Measurements from ENCODE around the gene THSD4. TPM values are rescaled to one million over a fixed set of nuclear protein-coding genes. Genes with fewer than 3 reads are reported as not detected.

The THSD4 gene
- total RNA-seq, 1 donor from 2014 or later = 2.5 TPM

DNA sequence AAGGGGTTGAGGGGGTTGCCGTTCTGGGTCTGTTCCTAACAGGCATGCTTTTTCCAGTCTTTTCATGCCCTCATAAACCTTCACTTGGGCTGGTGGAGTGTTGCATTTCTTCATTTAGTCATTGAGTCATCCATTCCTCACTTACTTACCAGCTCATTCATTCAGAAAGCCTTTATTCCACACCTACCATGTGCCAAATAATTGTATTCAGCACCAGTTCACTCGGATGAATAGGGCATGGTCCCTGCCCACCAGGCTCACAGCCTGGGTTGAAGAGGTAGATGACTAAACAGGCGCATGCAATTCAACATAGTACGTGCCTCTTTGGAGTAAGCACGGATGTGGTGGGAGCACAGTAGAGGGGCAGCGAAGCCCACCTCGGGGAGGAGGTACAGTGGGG, 35.1 kb upstream of the THSD4 start:
- Histone ChIP-seq H4K20me1 (ENCODE audit: insufficient read depth, low read length) (no peaks in the 10 kb centered on the region), H3K4me1 (ENCODE audit: insufficient read depth, low read length) (peaks cover 35% of the 10 kb centered on the region), H3K4me3 (ENCODE audit: insufficient read depth, low read depth, low read length) (no peak overlapping the region), H3K27me3 (ENCODE audit: insufficient read depth, low read length) (no peaks in the 10 kb centered on the region), H3K9me3 (ENCODE audit: insufficient read depth, low read depth, low read length) (no peaks in the 10 kb centered on the region), H3K79me2 (ENCODE audit: insufficient read depth, low read length) (no peaks in the 10 kb centered on the region), H3K4me2 (ENCODE audit: low read length) (peak overlapping the region; percentile 53), H3K36me3 (ENCODE audit: insufficient read depth, low read length) (no peaks in the 10 kb centered on the region), H3K27ac (ENCODE audit: low read depth, low read length) (peak overlapping the region; percentile 83), H2AFZ (ENCODE audit: low read depth, low read length) (no peak overlapping the region), H3K9ac (ENCODE audit: low read length) (peak overlapping the region; percentile 48)
- H3K9me3 Mint-ChIP-seq (ENCODE audit: unreplicated experiment) = peaks cover 7% of the 10 kb centered on the region
- no peak overlapping the region for H3K4me3 Mint-ChIP-seq (ENCODE audit: unreplicated experiment)
- no peak overlapping the region for H3K27ac Mint-ChIP-seq (ENCODE audit: unreplicated experiment)
- H3K36me3 Mint-ChIP-seq (ENCODE audit: low read depth, unreplicated experiment) = peaks cover 2% of the 10 kb centered on the region
- H3K4me1 Mint-ChIP-seq (ENCODE audit: low read depth, unreplicated experiment) = peaks cover 1% of the 10 kb centered on the region
- TF ChIP-seq, protein P1, sequence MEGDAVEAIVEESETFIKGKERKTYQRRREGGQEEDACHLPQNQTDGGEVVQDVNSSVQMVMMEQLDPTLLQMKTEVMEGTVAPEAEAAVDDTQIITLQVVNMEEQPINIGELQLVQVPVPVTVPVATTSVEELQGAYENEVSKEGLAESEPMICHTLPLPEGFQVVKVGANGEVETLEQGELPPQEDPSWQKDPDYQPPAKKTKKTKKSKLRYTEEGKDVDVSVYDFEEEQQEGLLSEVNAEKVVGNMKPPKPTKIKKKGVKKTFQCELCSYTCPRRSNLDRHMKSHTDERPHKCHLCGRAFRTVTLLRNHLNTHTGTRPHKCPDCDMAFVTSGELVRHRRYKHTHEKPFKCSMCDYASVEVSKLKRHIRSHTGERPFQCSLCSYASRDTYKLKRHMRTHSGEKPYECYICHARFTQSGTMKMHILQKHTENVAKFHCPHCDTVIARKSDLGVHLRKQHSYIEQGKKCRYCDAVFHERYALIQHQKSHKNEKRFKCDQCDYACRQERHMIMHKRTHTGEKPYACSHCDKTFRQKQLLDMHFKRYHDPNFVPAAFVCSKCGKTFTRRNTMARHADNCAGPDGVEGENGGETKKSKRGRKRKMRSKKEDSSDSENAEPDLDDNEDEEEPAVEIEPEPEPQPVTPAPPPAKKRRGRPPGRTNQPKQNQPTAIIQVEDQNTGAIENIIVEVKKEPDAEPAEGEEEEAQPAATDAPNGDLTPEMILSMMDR (IDR thresholded peaks at IDR 0.05; ENCODE audit: insufficient read depth, low read depth, low read length) = no peak
- TF ChIP-seq EZH2 (IDR thresholded peaks at IDR 0.05; ENCODE audit: insufficient read depth, low read length) = no peak
- peaks cover 8% of the 10 kb centered on the region for H3K27me3 Mint-ChIP-seq (ENCODE audit: low read depth, unreplicated experiment)
- peak; percentile 47 for DNase-seq (ENCODE audit: low read depth)
- FAIRE-seq = no peak

DNA sequence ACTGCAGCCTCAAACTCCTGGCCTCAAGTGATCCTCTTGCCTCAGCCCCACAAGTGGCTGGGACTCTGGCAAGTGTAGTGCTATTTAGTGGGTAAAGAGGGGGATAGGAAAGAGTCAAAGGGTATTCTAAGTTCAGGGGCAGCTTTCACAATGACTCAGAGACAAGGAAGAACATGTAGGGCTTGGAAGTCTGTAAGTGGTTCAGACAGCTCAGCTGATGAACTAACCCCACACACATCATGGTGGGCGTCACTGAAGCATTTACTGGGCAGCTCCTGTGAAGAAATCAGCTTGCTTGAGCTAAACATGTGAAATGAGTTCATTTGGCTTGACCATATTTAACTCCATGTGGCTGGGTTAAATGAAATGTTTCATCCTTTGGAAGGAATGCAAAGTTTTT, 34.6 kb upstream of the THSD4 start:
- H3K9ac ChIP-seq (ENCODE audit: low read length) = peak overlapping the region; percentile 48
- Mint-ChIP-seq H3K9me3 (ENCODE audit: unreplicated experiment) (peaks cover 7% of the 10 kb centered on the region), H3K36me3 (ENCODE audit: low read depth, unreplicated experiment) (peaks cover 2% of the 10 kb centered on the region), H3K27me3 (ENCODE audit: low read depth, unreplicated experiment) (peaks cover 13% of the 10 kb centered on the region), H3K27ac (ENCODE audit: unreplicated experiment) (no peak overlapping the region), H3K4me3 (ENCODE audit: unreplicated experiment) (no peak overlapping the region), H3K4me1 (ENCODE audit: low read depth, unreplicated experiment) (peaks cover 1% of the 10 kb centered on the region)
- peak; percentile 39 for FAIRE-seq
- no peaks in the 10 kb centered on the region for H4K20me1 ChIP-seq (ENCODE audit: insufficient read depth, low read length)
- peak; percentile 97 for DNase-seq (ENCODE audit: low read depth)
- H3K4me1 ChIP-seq (ENCODE audit: insufficient read depth, low read length) = peaks cover 35% of the 10 kb centered on the region
- H2AFZ ChIP-seq (ENCODE audit: low read depth, low read length) = no peak overlapping the region
- H3K9me3 ChIP-seq (ENCODE audit: insufficient read depth, low read depth, low read length) = no peaks in the 10 kb centered on the region
- no peaks in the 10 kb centered on the region for H3K36me3 ChIP-seq (ENCODE audit: insufficient read depth, low read length)
- peak overlapping the region; percentile 53 for H3K4me2 ChIP-seq (ENCODE audit: low read length)
- peak overlapping the region; percentile 83 for H3K27ac ChIP-seq (ENCODE audit: low read depth, low read length)
- H3K27me3 ChIP-seq (ENCODE audit: insufficient read depth, low read length) = no peaks in the 10 kb centered on the region
- no peaks in the 10 kb centered on the region for H3K79me2 ChIP-seq (ENCODE audit: insufficient read depth, low read length)
- TF ChIP-seq, protein P1 (IDR thresholded peaks at IDR 0.05; ENCODE audit: insufficient read depth, low read depth, low read length) = no peak
- no peak for TF ChIP-seq EZH2 (IDR thresholded peaks at IDR 0.05; ENCODE audit: insufficient read depth, low read length)
- no peak overlapping the region for H3K4me3 ChIP-seq (ENCODE audit: insufficient read depth, low read depth, low read length)

DNA sequence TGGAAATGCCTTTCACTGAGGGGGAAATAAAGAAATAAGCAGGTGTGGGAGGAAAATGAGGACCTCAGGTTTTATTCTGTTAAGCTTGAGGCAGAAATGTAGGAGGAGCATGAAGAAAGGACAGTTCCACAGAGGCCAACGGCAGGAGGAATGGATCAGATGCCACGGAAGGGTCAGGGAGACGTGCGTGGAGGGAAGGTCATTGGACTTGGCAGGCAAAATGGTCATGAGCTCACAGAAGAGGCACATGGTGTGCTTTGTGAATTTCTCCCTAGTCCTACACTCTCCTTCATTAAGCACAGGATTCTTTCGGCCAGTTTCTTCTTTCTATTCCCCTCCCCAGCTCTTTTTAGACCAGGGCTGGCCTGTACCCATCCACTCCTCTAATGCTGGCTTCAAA, 32.5 kb upstream of the THSD4 start:
- H3K27me3 Mint-ChIP-seq (ENCODE audit: low read depth, unreplicated experiment) = peaks cover 13% of the 10 kb centered on the region
- no peak for DNase-seq (ENCODE audit: low read depth)
- H3K4me3 Mint-ChIP-seq (ENCODE audit: unreplicated experiment) = no peak overlapping the region
- no peak overlapping the region for H3K4me3 ChIP-seq (ENCODE audit: insufficient read depth, low read depth, low read length)
- H3K36me3 Mint-ChIP-seq (ENCODE audit: low read depth, unreplicated experiment) = peaks cover 3% of the 10 kb centered on the region
- no peak for TF ChIP-seq EZH2 (IDR thresholded peaks at IDR 0.05; ENCODE audit: insufficient read depth, low read length)
- TF ChIP-seq, protein P1 (IDR thresholded peaks at IDR 0.05; ENCODE audit: insufficient read depth, low read depth, low read length) = no peak
- H4K20me1 ChIP-seq (ENCODE audit: insufficient read depth, low read length) = no peaks in the 10 kb centered on the region
- H2AFZ ChIP-seq (ENCODE audit: low read depth, low read length) = no peak overlapping the region
- H3K4me1 Mint-ChIP-seq (ENCODE audit: low read depth, unreplicated experiment) = peaks cover 1% of the 10 kb centered on the region
- peak overlapping the region; percentile 65 for H3K27ac ChIP-seq (ENCODE audit: low read depth, low read length)
- no peaks in the 10 kb centered on the region for H3K79me2 ChIP-seq (ENCODE audit: insufficient read depth, low read length)
- peaks cover 35% of the 10 kb centered on the region for H3K4me1 ChIP-seq (ENCODE audit: insufficient read depth, low read length)
- FAIRE-seq = peak; percentile 45
- no peaks in the 10 kb centered on the region for H3K27me3 ChIP-seq (ENCODE audit: insufficient read depth, low read length)
- H3K4me2 ChIP-seq (ENCODE audit: low read length) = no peak overlapping the region
- no peaks in the 10 kb centered on the region for H3K36me3 ChIP-seq (ENCODE audit: insufficient read depth, low read length)
- H3K9ac ChIP-seq (ENCODE audit: low read length) = peak overlapping the region; percentile 21
- H3K9me3 ChIP-seq (ENCODE audit: insufficient read depth, low read depth, low read length) = no peaks in the 10 kb centered on the region
- H3K9me3 Mint-ChIP-seq (ENCODE audit: unreplicated experiment) = peaks cover 13% of the 10 kb centered on the region
- no peak overlapping the region for H3K27ac Mint-ChIP-seq (ENCODE audit: unreplicated experiment)
